H9 (cell line): ENCODE measurements around the gene AP3S2. TPM values are rescaled to one million over a fixed set of nuclear protein-coding genes. Genes with fewer than 3 reads are reported as not detected.

Source experiments
- DNase-seq: peaks from one replicate; pipeline ENCODE4 v3.0.0-alpha.2; 2017
- H2AFZ ChIP-seq: one replicate; pipeline ENCODE4 v1.6.1; 2013; ENCODE audit warnings: mild to moderate bottlenecking, low read length, control low read depth, moderate library complexity
- H2AK5ac ChIP-seq: 2 replicates; pipeline ENCODE4 v1.6.1; 2013; ENCODE audit warnings: low read length, control low read depth, mixed read lengths; ENCODE audit not compliant: insufficient read length
- H2BK120ac ChIP-seq: one replicate; pipeline ENCODE4 v1.6.1; 2013; ENCODE audit warnings: low read depth, mild to moderate bottlenecking, low read length, control low read depth, inconsistent platforms; ENCODE audit not compliant: poor library complexity, severe bottlenecking
- H2BK12ac ChIP-seq: 2 replicates; pipeline ENCODE4 v1.6.1; 2013; ENCODE audit warnings: low read length, control low read depth, mixed read lengths, low read depth; ENCODE audit not compliant: insufficient read length
- H2BK15ac ChIP-seq: 2 replicates; pipeline ENCODE4 v1.6.1; 2013; ENCODE audit warnings: low read depth, low read length, control low read depth
- H2BK20ac ChIP-seq: one replicate; pipeline ENCODE4 v1.6.1; 2013; ENCODE audit warnings: low read depth, mild to moderate bottlenecking, low read length, control low read depth, inconsistent platforms; ENCODE audit not compliant: poor library complexity, severe bottlenecking
- H2BK5ac ChIP-seq: 2 replicates; pipeline ENCODE4 v1.6.1; 2013; ENCODE audit warnings: low read length, control low read depth, mixed read lengths; ENCODE audit not compliant: insufficient read length
- H3K14ac ChIP-seq: 2 replicates; pipeline ENCODE4 v1.6.1; 2013; ENCODE audit warnings: low read length, control low read depth; ENCODE audit not compliant: insufficient read depth
- H3K18ac ChIP-seq: 2 replicates; pipeline ENCODE4 v1.6.1; 2013; ENCODE audit warnings: low read depth, mild to moderate bottlenecking, mixed read lengths, low read length, control low read depth; ENCODE audit not compliant: insufficient read length
- H3K23ac ChIP-seq: 2 replicates; pipeline ENCODE4 v1.6.1; 2013; ENCODE audit warnings: low read length, control low read depth, mixed read lengths, low read depth; ENCODE audit not compliant: insufficient read length
- H3K23me2 ChIP-seq: 2 replicates; pipeline ENCODE4 v1.6.1; 2013; ENCODE audit warnings: low read depth, mild to moderate bottlenecking, mixed read lengths, low read length, control low read depth; ENCODE audit not compliant: insufficient read length, poor library complexity, severe bottlenecking
- H3K27ac ChIP-seq: 2 replicates; pipeline ENCODE4 v1.5.1; 2013; ENCODE audit warnings: low read length, control low read depth, mixed read lengths, low read depth; ENCODE audit not compliant: insufficient read length
- H3K27me3 ChIP-seq: 2 replicates; pipeline ENCODE4 v1.6.1; 2013; ENCODE audit warnings: low read length, control low read depth, inconsistent platforms; ENCODE audit not compliant: insufficient read depth
- H3K4ac ChIP-seq: 2 replicates; pipeline ENCODE4 v1.6.1; 2013; ENCODE audit warnings: low read depth, mild to moderate bottlenecking, control low read depth, inconsistent platforms, low read length, moderate library complexity
- H3K4me1 ChIP-seq: 2 replicates; pipeline ENCODE4 v1.6.1; 2013; ENCODE audit warnings: low read length, control low read depth, inconsistent platforms; ENCODE audit not compliant: insufficient read depth
- H3K4me2 ChIP-seq: 2 replicates; pipeline ENCODE4 v1.6.1; 2013; ENCODE audit warnings: low read length, control low read depth, mixed read lengths; ENCODE audit not compliant: insufficient read length, insufficient read depth
- H3K56ac ChIP-seq: 2 replicates; pipeline ENCODE4 v1.6.1; 2013; ENCODE audit warnings: low read depth, mild to moderate bottlenecking, mixed read lengths, low read length, control low read depth; ENCODE audit not compliant: insufficient read length
- H3K79me1 ChIP-seq: 2 replicates; pipeline ENCODE4 v1.6.1; 2013; ENCODE audit warnings: low read depth, mild to moderate bottlenecking, moderate library complexity, low read length, control low read depth, inconsistent platforms; ENCODE audit not compliant: insufficient read depth, poor library complexity, severe bottlenecking
- H3K79me2 ChIP-seq: 2 replicates; pipeline ENCODE4 v1.6.1; 2013; ENCODE audit warnings: low read length, control low read depth, inconsistent platforms; ENCODE audit not compliant: insufficient read depth
- H3K9ac ChIP-seq: 2 replicates; pipeline ENCODE4 v1.6.1; 2013; ENCODE audit warnings: low read length, control low read depth, mixed read lengths; ENCODE audit not compliant: insufficient read length; ENCODE audit errors: extremely low read depth
- H3K9me3 ChIP-seq: one replicate; pipeline ENCODE4 v1.6.1; 2013; ENCODE audit warnings: low read depth, low read length, inconsistent platforms; ENCODE audit not compliant: control insufficient read depth
- H3T11ph ChIP-seq: one replicate; pipeline ENCODE4 v1.6.1; 2013; ENCODE audit warnings: mild to moderate bottlenecking, low read length, control low read depth, inconsistent platforms
- H4K20me1 ChIP-seq: one replicate; pipeline ENCODE4 v1.6.1; 2013; ENCODE audit not compliant: control insufficient read depth, insufficient read length, insufficient read depth
- H4K5ac ChIP-seq: 2 replicates; pipeline ENCODE4 v1.6.1; 2013; ENCODE audit warnings: low read depth, mild to moderate bottlenecking, mixed read lengths, low read length, control low read depth; ENCODE audit not compliant: insufficient read length
- H4K8ac ChIP-seq: replicated peaks from 2 replicates; pipeline ENCODE4 v1.6.1; 2013; ENCODE audit warnings: low read length, control low read depth, mixed read lengths, low read depth; ENCODE audit not compliant: insufficient read length
- H4K91ac ChIP-seq: 2 replicates; pipeline ENCODE4 v1.6.1; 2013; ENCODE audit warnings: low read depth, mild to moderate bottlenecking, moderate library complexity, mixed read lengths, low read length, control low read depth; ENCODE audit not compliant: insufficient read length
- H3K27ac Mint-ChIP-seq, 3 experiments: 2 replicates in 2 of 3; 3 replicates in 1 of 3; pipeline ENCODE4 v1.8.0; 2020 to 2021; ENCODE audit warnings: mixed read lengths in 3 of 3, mild to moderate bottlenecking in 1 of 3, moderate library complexity in 1 of 3
- H3K27me3 Mint-ChIP-seq: 2 replicates; pipeline ENCODE4 v1.8.0; 2021; ENCODE audit warnings: low read depth, mild to moderate bottlenecking, moderate library complexity, mixed read lengths
- H3K36me3 Mint-ChIP-seq, 3 experiments: 2 replicates in 2 of 3; 3 replicates in 1 of 3; pipeline ENCODE4 v1.8.0; 2020 to 2021; ENCODE audit warnings: low read depth in 3 of 3, mixed read lengths in 3 of 3; ENCODE audit not compliant: insufficient read depth in 1 of 3
- H3K4me1 Mint-ChIP-seq, 2 experiments: 2 replicates each; pipeline ENCODE4 v1.8.0; 2020; ENCODE audit warnings: mixed read lengths in 2 of 2
- H3K4me3 Mint-ChIP-seq, 2 experiments: 2 replicates in 1 of 2; 3 replicates in 1 of 2; pipeline ENCODE4 v1.8.0; 2020 to 2021; ENCODE audit warnings: mild to moderate bottlenecking in 2 of 2, mixed read lengths in 2 of 2, moderate library complexity in 1 of 2
- H3K9me3 Mint-ChIP-seq, 2 experiments: 2 replicates in 1 of 2; 3 replicates in 1 of 2; pipeline ENCODE4 v1.8.0; 2020; ENCODE audit warnings: mild to moderate bottlenecking in 2 of 2, mixed read lengths in 2 of 2, moderate library complexity in 1 of 2
- CTCF ChIP-seq: fragments of 200-600 bp; sonication (generic); conservative IDR thresholded peaks from 3 replicates; pipeline ENCODE4 v1.8.0; 2021; ENCODE audit warnings: antibody characterized with exemption, mild to moderate bottlenecking
- WGBS: extraction: QIAGEN DNeasy Blood & Tissue Kit; methylation state at CpG from one replicate; pipeline ENCODE4 v1.1.7; 2013; ENCODE audit warnings: missing lambda C conversion rate, low lambda C conversion rate, mixed read lengths; ENCODE audit not compliant: insufficient read length; ENCODE audit errors: extremely low coverage; 5-methylcytosine and 5-hydroxymethylcytosine counted together
- total RNA-seq: library from RNA; stranded (reverse); gene quantifications from 2 replicates; pipeline ENCODE4 v1.2.1, GENCODE V29; 2021

The AP3S2 gene
- total RNA-seq, 1 experiment from 2014 or later: 33.9 TPM

- no peak for TF ChIP-seq CTCF
These were observed 65.3 kb downstream of the AP3S2 start for GRCh38 chr15:89828281-89829145.

More at GRCh38 chr15:89828281-89829145, 65.3 kb downstream of the AP3S2 start:
- Histone ChIP-seq H3K18ac (no peak overlapping the region), H2BK15ac (no peak overlapping the region), H3K4me2 (no peak overlapping the region), H3K27me3 (no peaks in the 10 kb centered on the region), H3K79me2 (no peaks in the 10 kb centered on the region), H3K79me1 (no peaks in the 10 kb centered on the region), H4K5ac (no peak overlapping the region), H3K4ac (no peak overlapping the region), H3K9me3 (no peaks in the 10 kb centered on the region), H2AK5ac (no peak overlapping the region), H3K4me1 (no peaks in the 10 kb centered on the region), H4K20me1 (no peaks in the 10 kb centered on the region), H2BK12ac (no peak overlapping the region), H3K9ac (no peak overlapping the region), H2BK5ac (no peak overlapping the region), H3T11ph (no peak overlapping the region), H3K23me2 (no peaks in the 10 kb centered on the region), H2BK20ac (no peak overlapping the region), H3K23ac (no peak overlapping the region), H3K56ac (no peak overlapping the region), H2AFZ (no peak overlapping the region), H3K27ac (no peak overlapping the region), H4K8ac (no peak overlapping the region), H3K14ac (no peak overlapping the region; the same call in 1 of the 2 replicates), H4K91ac (no peak overlapping the region), H2BK120ac (no peak overlapping the region)
- no peaks in the 10 kb centered on the region for H3K9me3 Mint-ChIP-seq
- DNase-seq: no peak
- WGBS: no CpG with 5 or more reads among the region's 17 CpGs
- peaks cover 11 to 19% of the 10 kb centered on the region in 2 experiments; a peak in 3 of 4 replicates for H3K4me1 Mint-ChIP-seq
- H3K27ac Mint-ChIP-seq: peak overlapping the region in 1 of 3 experiments; percentile 3; a peak in 1 of 7 replicates
- H3K27me3 Mint-ChIP-seq: peaks cover 4% of the 10 kb centered on the region
- no peak overlapping the region for H3K4me3 Mint-ChIP-seq
- peaks cover under 1 to 8% (median 6%) of the 10 kb centered on the region in 3 experiments; a peak in 2 of 7 replicates for H3K36me3 Mint-ChIP-seq
